HG02588 (cell line): ENCODE results near the gene RAI14.
"Not testable (repeated sequence)": the region's sequence is repeated elsewhere in the genome, so short reads cannot be mapped to it uniquely, and the experiment has no call there.

ENCODE experiments used
- ATAC-seq: cut with Tn5 transposase; IDR thresholded peaks from one replicate; pipeline ENCODE4 v1.9.1; 2021; ENCODE audit warnings: mild to moderate bottlenecking, moderate library complexity; ENCODE audit not compliant: unreplicated experiment

Gene RAI14

GRCh38 chr5:34724741-34725140 is 68.6 kb downstream of the RAI14 start:
- ATAC-seq, result no peak

- not testable (repeated sequence) for ATAC-seq
These were observed 71.1 kb downstream of the RAI14 start for GRCh38 chr5:34727166-34727749.

- no peak for ATAC-seq
These were observed 72.1 kb downstream of the RAI14 start for GRCh38 chr5:34728236-34728635.

GRCh38 chr5:34731435-34732232 is 75.5 kb downstream of the RAI14 start:
- no peak for ATAC-seq

- ATAC-seq, result no peak
These were observed 78.2 kb downstream of the RAI14 start for GRCh38 chr5:34734326-34734725.

- no peak for ATAC-seq
These were observed 79.6 kb downstream of the RAI14 start for GRCh38 chr5:34735491-34736426.

GRCh38 chr5:34736445-34737115 is 80.5 kb downstream of the RAI14 start:
- no peak for ATAC-seq

- ATAC-seq, result no peak
These were observed 81.6 kb downstream of the RAI14 start for GRCh38 chr5:34737731-34738130.

GRCh38 chr5:34738381-34738780 is 82.3 kb downstream of the RAI14 start:
- ATAC-seq, result no peak

GRCh38 chr5:34740389-34740806 is 84.3 kb downstream of the RAI14 start:
- ATAC-seq, result no peak

- ATAC-seq, result no peak
These were observed 85.9 kb downstream of the RAI14 start for GRCh38 chr5:34742061-34742460.

- ATAC-seq, result no peak
These were observed 87.8 kb downstream of the RAI14 start for GRCh38 chr5:34743878-34744277.

- ATAC-seq, result no peak
These were observed 92.3 kb downstream of the RAI14 start for GRCh38 chr5:34748431-34748830.

- no peak for ATAC-seq
These were observed 93.3 kb downstream of the RAI14 start for GRCh38 chr5:34749431-34749873.

GRCh38 chr5:34750206-34750605 is 94.1 kb downstream of the RAI14 start:
- no peak for ATAC-seq

GRCh38 chr5:34751807-34752736 is 95.9 kb downstream of the RAI14 start:
- no peak for ATAC-seq

GRCh38 chr5:34753236-34753635 is 97.1 kb downstream of the RAI14 start:
- not testable (repeated sequence) for ATAC-seq

- no peak for ATAC-seq
These were observed 99.8 kb downstream of the RAI14 start for GRCh38 chr5:34755926-34756325.

GRCh38 chr5:34756781-34757624 is 100.9 kb downstream of the RAI14 start:
- ATAC-seq, result no peak
